ENCODE data around the gene MAPK10.
A peak's percentile ranks its signal among the peaks of the same experiment; 100 is the strongest.

Gene MAPK10

DNA sequence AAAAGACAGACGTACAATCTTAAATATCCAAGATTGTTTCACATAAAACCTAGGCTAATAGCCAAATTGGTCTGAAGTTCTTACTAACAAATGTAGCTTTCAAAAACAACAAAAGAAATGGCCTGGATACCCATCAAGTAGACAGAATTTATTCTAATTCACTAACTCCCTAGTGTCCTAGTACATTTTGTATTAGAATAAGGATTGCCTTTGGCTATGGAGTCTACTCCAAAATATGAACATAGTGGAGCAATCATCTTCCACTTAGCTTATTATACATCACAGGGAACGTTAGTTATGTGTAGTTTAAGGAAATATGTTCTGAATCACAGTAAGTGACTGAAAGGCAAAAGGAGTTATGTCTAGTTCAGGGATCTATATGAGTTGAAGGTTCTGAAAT, 81.7 kb downstream of the MAPK10 start:
- DNase-seq (ENCODE audit: low spot score), result no peak

- no peak for DNase-seq (ENCODE audit: low spot score)
Measured at GRCh38 chr4:86274642-86275041, 85.2 kb downstream of the MAPK10 start.

DNA sequence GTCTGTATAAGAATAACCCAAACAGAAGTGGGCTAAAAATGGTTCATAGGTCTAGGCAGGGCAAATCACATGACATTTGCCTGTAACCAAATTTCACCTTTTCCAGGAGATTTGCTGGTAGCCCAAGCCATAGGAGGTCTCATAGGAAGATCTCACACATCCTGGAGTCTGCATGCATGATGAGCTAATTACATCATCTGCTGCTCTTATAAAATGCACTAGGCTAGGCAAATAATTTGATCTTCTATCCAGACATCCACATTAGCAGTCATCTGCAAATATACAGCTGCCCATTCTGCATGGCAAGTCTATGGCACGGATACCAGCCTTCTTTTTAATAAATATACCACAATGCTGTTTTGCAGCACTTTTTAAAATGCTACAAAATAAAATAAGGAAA, 87.2 kb downstream of the MAPK10 start:
- DNase-seq (ENCODE audit: low spot score), result no peak

DNA sequence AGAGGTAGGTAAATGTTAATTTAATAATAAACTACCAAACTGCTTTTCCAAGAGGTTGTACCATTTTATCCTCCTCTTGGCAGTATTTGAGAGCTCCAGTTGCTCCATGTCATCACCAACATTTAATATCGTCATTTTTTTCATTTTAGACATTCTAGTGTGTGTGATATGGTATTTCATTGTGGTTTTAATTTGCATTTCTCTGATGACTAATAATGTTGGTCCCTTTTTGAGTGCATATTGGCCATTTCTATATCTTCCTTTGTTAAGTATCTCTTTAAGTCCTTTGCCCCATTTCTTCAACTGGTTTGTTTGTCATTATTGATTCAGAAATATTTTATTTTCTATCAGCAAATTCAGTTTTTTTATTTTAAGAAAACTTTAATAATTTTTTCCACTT, 88.8 kb downstream of the MAPK10 start:
- DNase-seq (ENCODE audit: low spot score), result no peak

DNA sequence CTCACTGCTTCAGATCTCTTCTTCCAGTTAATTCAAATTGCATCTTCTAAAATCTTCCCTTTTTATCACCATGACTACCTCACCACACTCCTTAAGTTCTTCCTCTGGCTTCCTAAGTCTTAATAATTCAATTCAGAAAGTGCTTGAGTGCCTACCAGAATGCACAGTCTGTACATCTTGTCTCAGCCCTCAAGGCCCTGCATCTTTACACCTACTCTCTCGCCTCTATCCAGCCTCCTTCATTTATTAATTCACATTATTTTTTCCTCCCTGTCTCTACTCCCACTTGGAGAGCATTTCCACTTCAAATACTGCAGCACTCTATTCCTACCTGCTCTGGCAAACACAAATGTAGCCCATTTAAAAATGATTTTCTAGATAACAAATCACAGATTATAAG, 90.5 kb downstream of the MAPK10 start:
- DNase-seq (ENCODE audit: low spot score), result no peak

DNA sequence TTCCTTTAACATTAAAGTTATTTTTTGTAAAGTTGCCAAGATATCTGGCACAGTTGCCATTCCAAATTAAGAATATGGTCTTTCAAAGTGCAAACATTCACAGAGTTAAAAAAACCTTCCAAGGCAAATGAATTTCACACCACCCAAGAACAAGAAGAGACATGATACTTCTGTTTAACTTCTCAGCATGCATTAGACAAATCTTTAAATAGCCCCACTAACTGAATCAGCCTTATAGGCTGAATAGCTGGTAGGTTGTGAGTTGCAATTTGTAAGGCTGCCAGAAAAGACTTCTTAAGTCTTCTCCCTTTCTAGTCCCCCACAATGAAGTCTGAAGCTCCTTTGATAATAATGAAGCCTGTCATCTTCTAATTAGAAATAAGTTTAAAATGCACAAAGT, 95.6 kb downstream of the MAPK10 start:
- DNase-seq (ENCODE audit: low spot score), result no peak

- DNase-seq (ENCODE audit: low spot score), result no peak
Measured at GRCh38 chr4:86261636-86262035, 98.2 kb downstream of the MAPK10 start.

DNA sequence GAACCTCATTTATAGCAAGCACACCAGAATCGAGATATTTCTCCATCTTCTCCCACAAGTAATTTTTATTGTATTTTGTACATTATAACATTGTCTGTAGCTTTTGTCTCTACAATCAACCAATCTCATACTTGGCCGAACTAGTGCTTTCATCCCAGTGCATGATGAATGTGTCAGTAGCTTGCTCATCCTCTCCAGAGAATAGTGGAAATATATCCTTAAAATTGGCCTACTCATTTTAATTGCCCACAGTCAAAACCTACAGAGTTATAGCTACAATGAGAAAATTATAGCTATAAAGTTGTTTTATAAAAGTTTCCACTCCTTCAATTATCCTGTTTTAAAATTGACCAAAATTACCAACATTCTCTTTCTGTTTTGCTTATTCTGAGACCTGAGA, 103.8 kb downstream of the MAPK10 start:
- no peak for DNase-seq (ENCODE audit: low spot score)

DNA sequence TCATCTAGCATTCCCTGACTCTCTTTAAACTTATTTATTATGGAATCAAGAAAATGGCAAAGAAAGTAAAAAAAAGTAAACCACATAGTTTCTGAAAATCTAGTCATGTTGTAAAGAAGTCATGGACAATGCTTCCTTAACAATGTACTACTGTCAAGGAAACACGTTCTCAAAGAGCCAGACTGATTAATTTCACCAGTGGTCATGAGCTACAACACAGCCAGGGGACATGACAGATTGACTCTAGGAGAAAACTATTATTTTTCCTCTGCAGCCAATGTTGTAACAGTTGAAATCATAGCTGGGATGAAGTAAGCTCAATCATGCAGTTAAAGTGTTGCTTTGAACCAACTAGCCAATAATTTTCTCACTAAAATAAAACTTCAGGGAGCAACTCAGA, 109.2 kb downstream of the MAPK10 start:
- DNase-seq (ENCODE audit: low spot score), result no peak

DNA sequence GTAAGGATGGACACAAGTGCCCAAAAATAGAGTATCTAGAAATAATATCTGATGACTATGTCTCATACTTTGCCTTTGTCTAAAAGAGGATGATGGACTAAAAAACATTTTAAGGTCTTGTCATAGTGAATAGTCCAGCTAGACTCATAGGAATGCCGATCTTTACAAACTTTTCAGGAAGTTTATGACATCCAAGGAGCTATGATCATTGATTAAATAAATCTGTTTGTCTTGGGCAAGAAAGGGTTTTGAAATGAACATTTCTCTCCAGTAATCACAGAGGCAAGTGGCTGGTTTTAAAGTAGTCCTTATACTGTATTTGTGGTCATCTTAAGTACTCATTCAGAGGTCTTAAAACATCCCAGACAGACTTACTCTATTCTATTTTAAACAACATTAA, 109.8 kb downstream of the MAPK10 start:
- DNase-seq (ENCODE audit: low spot score), result no peak

GRCh38 chr4:86249074-86249473, 110.8 kb downstream of the MAPK10 start:
- DNase-seq (ENCODE audit: low spot score), result no peak

- DNase-seq (ENCODE audit: low spot score), result no peak
Measured at GRCh38 chr4:86247906-86248305, 111.9 kb downstream of the MAPK10 start.

DNA sequence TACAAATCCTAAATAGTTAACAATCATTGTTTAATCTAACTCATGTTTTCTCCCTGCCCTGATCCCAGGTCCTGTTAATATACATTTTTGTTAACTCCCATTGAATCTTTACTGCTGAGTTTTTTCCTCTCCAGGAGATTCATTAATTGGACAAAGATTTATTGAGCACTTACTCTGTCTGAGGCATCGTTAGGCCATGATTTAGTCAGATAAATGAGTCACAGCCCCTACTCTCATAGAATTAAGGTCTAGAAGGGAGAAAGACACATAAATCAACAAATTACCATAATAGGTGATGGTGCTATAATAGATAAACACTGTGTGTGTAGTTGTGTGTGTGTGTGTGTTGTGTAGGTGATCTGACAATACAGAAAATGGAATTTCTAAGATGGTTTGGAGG, 112.5 kb downstream of the MAPK10 start:
- DNase-seq (ENCODE audit: low spot score), result no peak

GRCh38 chr4:86243750-86244149, 116.1 kb downstream of the MAPK10 start:
- DNase-seq (ENCODE audit: low spot score), result no peak

GRCh38 chr4:86242677-86243076, 117.2 kb downstream of the MAPK10 start:
- no peak for DNase-seq (ENCODE audit: low spot score)

GRCh38 chr4:86235549-86235948, 124.3 kb downstream of the MAPK10 start:
- DNase-seq (ENCODE audit: low spot score), result no peak

- no peak for DNase-seq (ENCODE audit: low spot score)
Measured at GRCh38 chr4:86233681-86234080, 126.2 kb downstream of the MAPK10 start.

GRCh38 chr4:86233090-86233489, 126.8 kb downstream of the MAPK10 start:
- DNase-seq (ENCODE audit: low spot score), result no peak

DNA sequence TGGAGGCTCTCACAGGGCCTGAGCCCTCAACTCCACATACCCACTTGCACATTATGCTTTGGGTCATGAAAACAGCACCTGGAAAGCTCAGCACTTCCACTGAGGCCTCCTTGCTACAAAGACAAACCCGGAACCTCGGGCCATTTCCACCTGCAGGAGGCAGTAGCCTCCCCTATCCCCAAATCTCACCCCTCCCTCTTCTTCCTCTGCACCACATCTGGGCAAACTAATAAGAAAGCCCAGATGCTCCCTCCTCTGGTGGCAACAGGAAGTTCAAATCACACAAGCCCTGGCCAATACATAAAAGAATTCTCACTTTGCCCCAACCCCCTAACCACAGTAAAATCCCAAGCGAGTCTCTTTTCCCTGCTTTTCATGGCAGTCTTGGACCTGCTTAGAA, 136.4 kb downstream of the MAPK10 start:
- peak; percentile 85 for DNase-seq (ENCODE audit: low spot score)

- DNase-seq (ENCODE audit: low spot score), result no peak
Measured at GRCh38 chr4:86221002-86221401, 138.9 kb downstream of the MAPK10 start.

DNA sequence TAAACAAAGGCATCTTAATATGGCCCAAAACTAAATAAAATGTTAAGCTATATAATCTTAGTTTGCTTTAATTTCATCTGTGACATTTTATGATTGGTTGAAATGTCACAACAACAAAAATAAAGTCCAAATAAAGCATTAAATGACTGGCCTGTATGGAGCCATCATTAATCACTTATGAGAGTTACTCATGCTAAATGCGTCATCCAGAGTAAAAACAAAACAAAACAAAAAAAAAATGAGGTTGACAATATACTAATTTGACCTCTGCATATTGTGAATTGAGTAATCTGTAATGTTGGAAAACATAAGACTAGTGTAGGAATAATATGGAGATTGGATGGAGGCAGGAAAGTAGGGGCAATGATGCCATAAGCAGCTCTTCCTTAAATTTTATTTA, 139.7 kb downstream of the MAPK10 start:
- no peak for DNase-seq (ENCODE audit: low spot score)

GRCh38 chr4:86218746-86219473, 140.9 kb downstream of the MAPK10 start:
- DNase-seq (ENCODE audit: low spot score), result no peak

DNA sequence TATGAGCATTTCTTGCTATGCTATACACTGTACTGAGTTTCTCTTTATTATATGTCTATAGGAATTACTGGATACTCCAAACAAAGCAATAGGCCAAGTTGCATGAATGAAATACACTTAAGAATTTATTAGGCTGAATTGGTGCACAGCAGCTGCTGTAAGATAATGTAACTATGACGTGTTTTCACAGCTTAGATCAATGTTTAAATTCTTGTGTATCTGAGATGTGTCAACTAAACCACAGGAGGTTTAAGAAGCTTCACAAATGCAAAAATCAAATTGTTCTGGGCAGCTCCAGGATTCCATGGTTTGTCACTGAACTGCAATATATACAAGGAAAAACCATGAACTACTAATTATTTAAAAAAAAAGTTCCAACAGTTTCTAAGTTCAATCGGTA, 156.7 kb downstream of the MAPK10 start:
- DNase-seq (ENCODE audit: low spot score), result no peak

DNA sequence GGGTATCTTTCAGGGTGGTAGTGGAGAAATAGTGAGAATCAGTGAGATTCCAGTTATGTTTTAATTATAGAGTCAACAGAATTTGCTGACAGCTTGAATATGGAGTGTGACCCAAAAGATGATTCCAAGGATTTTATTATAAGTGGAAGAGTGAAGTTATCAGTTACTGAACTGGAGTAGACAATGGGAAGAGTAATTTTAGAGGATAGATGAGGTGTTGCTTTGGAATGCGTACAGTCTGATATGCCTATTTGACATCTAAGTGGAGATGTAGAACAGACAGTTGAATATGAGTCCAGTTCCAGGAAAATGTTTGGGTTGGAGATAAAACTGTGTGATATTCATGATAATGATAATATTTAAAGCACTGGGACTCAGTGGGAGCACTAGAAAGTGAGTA, 174.2 kb downstream of the MAPK10 start:
- no peak for DNase-seq (ENCODE audit: low spot score)

- DNase-seq (ENCODE audit: low spot score), result no peak
Measured at GRCh38 chr4:86184901-86185285, 175.0 kb downstream of the MAPK10 start.
